Right lobe of liver (tissue), 4 donors: ENCODE measurements around the gene MOB1B.

Experiments
- POLR2A ChIP-seq: fragments of 450-650 bp; IDR thresholded peaks from one replicate; pipeline ENCODE4 v1.6.1; 2017; ENCODE audit warnings: antibody characterized with exemption, mild to moderate bottlenecking
- TF ChIP-seq, protein P1 (sequence below), 4 donors: fragments of 200-600 bp in 3 of 4; fragments of 450-650 bp in 1 of 4; IDR thresholded peaks; one replicate each; pipeline versions ENCODE4 v1.5.1 to v1.8.0; 2016 to 2022; ENCODE audit warnings: antibody characterized with exemption in 4 of 4, mild to moderate bottlenecking in 2 of 4
- donor health status: DM: no; HTN: no; CAD: no.
- donor health status: DM: no; HTN: no; CAD: no.
- donor health status: DM: no; HTN: yes; CAD: no.

GRCh38 chr4:70994387-70995099, 92.4 kb downstream of the MOB1B start:
- TF ChIP-seq, protein P1, sequence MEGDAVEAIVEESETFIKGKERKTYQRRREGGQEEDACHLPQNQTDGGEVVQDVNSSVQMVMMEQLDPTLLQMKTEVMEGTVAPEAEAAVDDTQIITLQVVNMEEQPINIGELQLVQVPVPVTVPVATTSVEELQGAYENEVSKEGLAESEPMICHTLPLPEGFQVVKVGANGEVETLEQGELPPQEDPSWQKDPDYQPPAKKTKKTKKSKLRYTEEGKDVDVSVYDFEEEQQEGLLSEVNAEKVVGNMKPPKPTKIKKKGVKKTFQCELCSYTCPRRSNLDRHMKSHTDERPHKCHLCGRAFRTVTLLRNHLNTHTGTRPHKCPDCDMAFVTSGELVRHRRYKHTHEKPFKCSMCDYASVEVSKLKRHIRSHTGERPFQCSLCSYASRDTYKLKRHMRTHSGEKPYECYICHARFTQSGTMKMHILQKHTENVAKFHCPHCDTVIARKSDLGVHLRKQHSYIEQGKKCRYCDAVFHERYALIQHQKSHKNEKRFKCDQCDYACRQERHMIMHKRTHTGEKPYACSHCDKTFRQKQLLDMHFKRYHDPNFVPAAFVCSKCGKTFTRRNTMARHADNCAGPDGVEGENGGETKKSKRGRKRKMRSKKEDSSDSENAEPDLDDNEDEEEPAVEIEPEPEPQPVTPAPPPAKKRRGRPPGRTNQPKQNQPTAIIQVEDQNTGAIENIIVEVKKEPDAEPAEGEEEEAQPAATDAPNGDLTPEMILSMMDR (IDR thresholded peaks at IDR 0.05) = no peak
- TF ChIP-seq POLR2A = no peak
